Measurements from ENCODE around the gene HAT1.

DNA sequence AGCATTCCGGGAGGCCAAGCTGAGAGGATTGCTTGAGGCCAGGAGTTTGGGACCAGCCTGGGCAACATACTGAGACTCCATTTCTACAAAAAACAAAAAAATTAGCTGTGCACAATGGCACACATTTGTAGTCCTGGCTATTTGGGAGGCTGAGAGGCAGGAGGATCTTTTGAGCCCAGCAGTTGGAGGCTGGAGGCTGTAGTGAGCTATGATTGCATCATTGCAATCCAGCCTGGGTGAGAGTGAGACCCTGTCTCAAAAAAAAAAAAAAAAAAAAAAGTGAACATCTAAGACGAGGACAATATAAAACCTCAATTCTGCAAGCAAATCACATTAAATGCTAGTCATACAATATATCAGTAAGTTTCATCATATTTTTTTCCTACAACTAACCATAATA, 2.8 kb upstream of the HAT1 start:
- TF ChIP-seq, protein P1, sequence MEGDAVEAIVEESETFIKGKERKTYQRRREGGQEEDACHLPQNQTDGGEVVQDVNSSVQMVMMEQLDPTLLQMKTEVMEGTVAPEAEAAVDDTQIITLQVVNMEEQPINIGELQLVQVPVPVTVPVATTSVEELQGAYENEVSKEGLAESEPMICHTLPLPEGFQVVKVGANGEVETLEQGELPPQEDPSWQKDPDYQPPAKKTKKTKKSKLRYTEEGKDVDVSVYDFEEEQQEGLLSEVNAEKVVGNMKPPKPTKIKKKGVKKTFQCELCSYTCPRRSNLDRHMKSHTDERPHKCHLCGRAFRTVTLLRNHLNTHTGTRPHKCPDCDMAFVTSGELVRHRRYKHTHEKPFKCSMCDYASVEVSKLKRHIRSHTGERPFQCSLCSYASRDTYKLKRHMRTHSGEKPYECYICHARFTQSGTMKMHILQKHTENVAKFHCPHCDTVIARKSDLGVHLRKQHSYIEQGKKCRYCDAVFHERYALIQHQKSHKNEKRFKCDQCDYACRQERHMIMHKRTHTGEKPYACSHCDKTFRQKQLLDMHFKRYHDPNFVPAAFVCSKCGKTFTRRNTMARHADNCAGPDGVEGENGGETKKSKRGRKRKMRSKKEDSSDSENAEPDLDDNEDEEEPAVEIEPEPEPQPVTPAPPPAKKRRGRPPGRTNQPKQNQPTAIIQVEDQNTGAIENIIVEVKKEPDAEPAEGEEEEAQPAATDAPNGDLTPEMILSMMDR (IDR thresholded peaks at IDR 0.05; ENCODE audit: borderline replicate concordance, extremely low read depth, low read length, poor library complexity, severe bottlenecking) = no peak
- TF ChIP-seq EZH2 (IDR thresholded peaks at IDR 0.05; ENCODE audit: borderline replicate concordance, low read depth, low read length, severe bottlenecking) = no peak
